ENCODE measurements around the gene TRRAP. TPM values are rescaled to one million over a fixed set of nuclear protein-coding genes. Genes with fewer than 3 reads are reported as not detected.

Gene TRRAP
- total RNA-seq, 2 donors from 2014 or later: 57.9 to 78.3 TPM

DNA sequence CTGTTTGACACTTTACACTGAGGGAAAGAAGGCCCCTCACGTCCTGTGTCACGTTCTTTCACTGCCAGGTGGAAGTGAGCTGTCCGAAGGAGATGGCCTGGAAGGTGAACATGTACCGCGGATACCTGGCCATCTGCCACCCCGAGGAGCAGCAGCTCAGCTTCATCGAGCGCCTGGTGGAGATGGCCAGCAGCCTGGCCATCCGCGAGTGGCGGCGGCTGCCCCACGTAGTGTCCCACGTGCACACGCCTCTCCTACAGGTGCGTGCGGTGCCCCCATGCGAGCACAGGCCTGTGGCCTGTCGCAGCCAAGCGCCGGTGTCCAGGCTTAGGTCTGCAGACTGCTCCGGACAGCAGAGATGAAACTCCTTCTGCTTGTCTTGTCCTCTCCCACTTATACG, 103.4 kb downstream of the TRRAP start:
- Mint-ChIP-seq H3K4me1 (ENCODE audit: low read depth in 2 of 2) (peaks cover 0 to 3% of the 10 kb centered on the region in 2 donors), H3K9me3 (peaks cover 5% of the 10 kb centered on the region), H3K27ac (peak overlapping the region in 1 of 2 donors; percentile 23), H3K4me3 (no peak overlapping the region), H3K27me3 (no peaks in the 10 kb centered on the region), H3K36me3 (peaks cover 48% of the 10 kb centered on the region)
- ATAC-seq: no peak
- no peak for DNase-seq (ENCODE audit: low spot score)

DNA sequence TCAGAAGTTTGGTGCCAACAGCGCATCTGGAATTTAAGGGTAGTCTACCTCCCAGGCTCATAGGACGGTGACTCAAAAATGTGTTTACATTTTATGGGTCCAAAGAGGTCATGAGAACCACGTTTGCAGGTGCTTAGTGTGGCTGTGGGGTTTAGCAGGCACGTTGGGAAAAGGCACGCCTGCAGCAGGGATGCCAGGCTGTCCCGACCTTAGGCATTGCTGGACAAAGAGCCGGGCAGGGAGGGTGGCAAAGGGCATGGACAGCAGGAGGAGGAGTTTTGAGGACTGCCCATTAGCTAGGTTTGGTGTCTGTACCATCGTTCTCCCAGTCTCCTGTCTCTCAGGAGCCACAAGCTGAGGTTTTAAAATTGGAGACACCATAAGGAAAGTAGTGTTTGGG, 104.4 kb downstream of the TRRAP start:
- Mint-ChIP-seq H3K27ac (peak overlapping the region in 1 of 2 donors; percentile 23), H3K9me3 (peaks cover 5% of the 10 kb centered on the region), H3K36me3 (peaks cover 57% of the 10 kb centered on the region), H3K4me3 (no peak overlapping the region), H3K27me3 (no peaks in the 10 kb centered on the region), H3K4me1 (ENCODE audit: low read depth in 2 of 2) (peaks cover 0 to 3% of the 10 kb centered on the region in 2 donors)
- DNase-seq (ENCODE audit: low spot score) (no peak), ATAC-seq (no peak)

DNA sequence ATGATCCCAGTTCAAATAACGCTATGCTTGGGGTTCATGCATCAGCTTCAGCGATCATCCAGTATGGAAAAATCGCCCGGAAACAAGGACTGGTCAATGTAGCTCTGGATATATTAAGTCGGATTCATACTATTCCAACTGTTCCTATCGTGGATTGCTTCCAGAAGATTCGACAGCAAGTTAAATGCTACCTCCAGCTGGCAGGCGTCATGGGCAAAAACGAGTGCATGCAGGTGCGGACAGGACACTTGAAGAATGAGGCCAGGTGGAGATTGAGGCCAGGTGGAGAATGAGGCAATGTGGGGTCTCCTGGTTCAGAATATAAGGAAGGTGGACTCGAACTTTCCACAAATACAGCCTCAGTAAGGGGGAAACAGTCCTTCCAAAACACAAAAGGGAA, 105.8 kb downstream of the TRRAP start:
- Mint-ChIP-seq H3K4me1 (ENCODE audit: low read depth in 2 of 2) (peaks cover 0 to 3% of the 10 kb centered on the region in 2 donors), H3K27me3 (no peaks in the 10 kb centered on the region), H3K4me3 (no peak overlapping the region), H3K9me3 (peaks cover 5% of the 10 kb centered on the region), H3K27ac (no peak overlapping the region), H3K36me3 (peaks cover 64% of the 10 kb centered on the region)
- DNase-seq (ENCODE audit: low spot score) (no peak), ATAC-seq (no peak)

DNA sequence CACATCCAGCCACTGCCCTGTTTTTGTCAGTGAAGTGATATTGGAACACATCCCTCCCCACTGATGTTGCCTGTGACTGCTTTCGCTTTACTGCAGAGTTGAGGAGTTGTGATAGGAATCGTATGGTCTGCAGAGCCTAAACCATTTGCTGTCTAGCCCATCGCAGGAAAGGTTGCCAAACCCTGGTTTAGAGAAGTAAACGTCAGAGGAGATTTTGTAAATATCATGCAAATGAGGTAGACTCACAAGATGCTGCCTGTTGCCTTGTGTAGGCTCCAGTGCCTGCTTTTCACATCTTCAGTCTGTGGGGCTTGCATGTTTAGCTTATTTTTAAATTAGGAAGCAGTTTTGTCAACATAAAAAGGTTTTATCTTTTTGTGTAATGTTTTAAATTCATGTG, 107.1 kb downstream of the TRRAP start:
- Mint-ChIP-seq H3K27ac (no peak overlapping the region), H3K4me3 (no peak overlapping the region), H3K4me1 (ENCODE audit: low read depth in 2 of 2) (peaks cover 0 to 3% of the 10 kb centered on the region in 2 donors), H3K36me3 (peaks cover 57% of the 10 kb centered on the region), H3K27me3 (no peaks in the 10 kb centered on the region), H3K9me3 (peaks cover 5% of the 10 kb centered on the region)
- ATAC-seq (no peak), DNase-seq (ENCODE audit: low spot score) (no peak)

DNA sequence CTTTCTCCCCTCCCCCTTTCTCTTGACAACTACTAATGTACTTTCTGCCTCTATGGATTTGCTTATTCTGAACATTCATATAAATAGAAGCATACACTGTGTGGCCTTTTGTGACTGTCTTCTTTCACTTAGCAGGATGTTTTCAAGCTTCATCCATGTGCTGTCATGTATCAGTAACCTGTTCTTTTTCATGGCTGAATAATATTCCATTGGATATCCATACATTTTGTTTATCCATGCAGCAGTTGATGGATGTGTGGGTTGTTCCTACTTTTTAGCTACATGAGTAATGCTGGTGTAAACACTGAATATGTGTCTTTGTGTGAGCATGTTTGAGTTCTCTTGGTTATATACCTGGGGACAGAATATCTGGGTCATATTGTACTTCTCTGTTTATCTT, 107.6 kb downstream of the TRRAP start:
- H3K9me3 Mint-ChIP-seq: peaks cover 5% of the 10 kb centered on the region
- H3K4me3 Mint-ChIP-seq: no peak overlapping the region
- no peaks in the 10 kb centered on the region for H3K27me3 Mint-ChIP-seq
- H3K27ac Mint-ChIP-seq: no peak overlapping the region
- peaks cover 57% of the 10 kb centered on the region for H3K36me3 Mint-ChIP-seq
- DNase-seq (ENCODE audit: low spot score): no peak
- ATAC-seq: no peak
- peaks cover 0 to 3% of the 10 kb centered on the region in 2 donors for H3K4me1 Mint-ChIP-seq (ENCODE audit: low read depth in 2 of 2)

DNA sequence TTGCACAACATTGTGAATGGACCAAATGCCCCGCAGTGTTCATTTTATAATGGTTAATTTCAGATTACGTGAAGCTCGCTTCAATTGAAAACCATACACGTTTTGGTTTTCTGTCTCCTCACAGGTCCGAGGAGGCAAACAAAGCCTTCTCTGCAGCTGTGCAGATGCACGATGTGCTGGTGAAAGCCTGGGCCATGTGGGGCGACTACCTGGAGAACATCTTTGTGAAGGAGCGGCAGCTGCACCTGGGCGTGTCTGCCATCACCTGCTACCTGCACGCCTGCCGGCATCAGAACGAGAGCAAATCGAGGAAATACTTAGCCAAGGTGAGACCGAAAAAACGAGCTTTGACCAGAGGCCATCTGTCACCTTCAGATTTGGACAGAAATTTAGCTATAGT, 110.3 kb downstream of the TRRAP start:
- Mint-ChIP-seq H3K4me1 (ENCODE audit: low read depth in 2 of 2) (peaks cover 0 to 3% of the 10 kb centered on the region in 2 donors), H3K4me3 (no peak overlapping the region), H3K27me3 (no peaks in the 10 kb centered on the region), H3K9me3 (peaks cover 5% of the 10 kb centered on the region), H3K36me3 (peaks cover 63% of the 10 kb centered on the region), H3K27ac (no peak overlapping the region)
- DNase-seq (ENCODE audit: low spot score) (no peak), ATAC-seq (no peak)

DNA sequence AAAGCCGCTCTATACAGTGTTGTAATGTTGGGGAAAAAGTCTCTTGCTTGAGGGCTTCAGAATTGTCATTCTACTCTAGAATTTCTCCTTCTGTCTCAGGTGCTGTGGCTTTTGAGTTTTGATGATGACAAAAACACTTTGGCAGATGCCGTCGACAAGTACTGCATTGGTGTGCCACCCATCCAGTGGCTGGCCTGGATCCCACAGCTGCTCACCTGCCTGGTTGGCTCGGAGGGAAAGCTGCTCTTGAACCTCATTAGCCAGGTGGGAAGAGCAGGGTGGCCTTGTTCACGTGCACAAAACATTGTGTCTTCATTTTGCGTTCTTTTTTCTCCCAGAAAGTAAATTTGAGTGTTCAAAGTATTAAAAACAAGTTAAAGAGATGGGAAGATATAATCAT, 112.0 kb downstream of the TRRAP start:
- no peak overlapping the region for H3K4me3 Mint-ChIP-seq
- ATAC-seq (no peak), DNase-seq (ENCODE audit: low spot score) (no peak)
- peaks cover 48% of the 10 kb centered on the region for H3K36me3 Mint-ChIP-seq
- no peak overlapping the region for H3K27ac Mint-ChIP-seq
- H3K9me3 Mint-ChIP-seq: peaks cover 5% of the 10 kb centered on the region
- H3K4me1 Mint-ChIP-seq (ENCODE audit: low read depth in 2 of 2): peaks cover 0 to 3% of the 10 kb centered on the region in 2 donors
- no peaks in the 10 kb centered on the region for H3K27me3 Mint-ChIP-seq

DNA sequence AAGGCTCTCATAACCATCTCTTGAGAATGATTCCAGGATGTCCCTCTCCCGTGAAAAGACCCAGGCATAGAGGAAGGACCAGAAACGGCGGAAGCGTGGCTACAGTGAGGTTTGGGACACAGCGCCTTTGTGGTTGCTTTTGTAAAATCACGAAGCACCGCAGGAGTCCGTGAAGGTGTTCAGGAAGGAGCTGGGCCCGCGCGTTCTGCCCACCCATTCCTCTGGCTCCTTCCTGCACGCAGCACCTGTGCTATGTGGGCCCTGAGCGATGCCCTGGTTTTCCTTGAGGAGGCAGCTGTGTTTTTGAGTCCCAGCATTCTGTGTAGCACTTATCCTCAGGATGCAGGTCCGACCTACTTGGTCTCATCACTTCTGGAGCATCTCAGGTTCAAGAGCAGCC, 112.8 kb downstream of the TRRAP start:
- Mint-ChIP-seq H3K9me3 (no peaks in the 10 kb centered on the region), H3K36me3 (peaks cover 47% of the 10 kb centered on the region), H3K27ac (no peak overlapping the region), H3K4me3 (no peak overlapping the region), H3K27me3 (no peaks in the 10 kb centered on the region), H3K4me1 (ENCODE audit: low read depth in 2 of 2) (peaks cover 7 to 8% of the 10 kb centered on the region in 2 donors)
- ATAC-seq (no peak), DNase-seq (ENCODE audit: low spot score) (no peak)

DNA sequence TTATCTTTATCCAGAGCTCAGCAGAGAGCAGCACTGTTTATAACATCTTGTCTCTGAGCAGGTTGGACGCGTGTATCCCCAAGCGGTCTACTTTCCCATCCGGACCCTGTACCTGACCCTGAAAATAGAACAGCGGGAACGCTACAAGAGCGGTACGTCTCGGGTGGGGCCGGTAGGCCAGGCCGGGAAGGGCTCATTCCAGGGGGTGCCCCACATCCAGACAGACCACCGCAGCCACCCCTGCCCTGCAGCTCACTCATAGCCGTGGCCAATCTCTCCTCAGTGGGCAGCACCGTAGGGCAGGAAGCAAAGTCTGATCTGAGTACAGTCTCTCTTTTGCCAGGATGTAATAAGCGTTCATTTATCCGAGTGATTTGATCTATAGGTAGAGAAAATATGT, 113.7 kb downstream of the TRRAP start:
- Mint-ChIP-seq H3K27me3 (no peaks in the 10 kb centered on the region), H3K27ac (no peak overlapping the region), H3K36me3 (peaks cover 39% of the 10 kb centered on the region)

DNA sequence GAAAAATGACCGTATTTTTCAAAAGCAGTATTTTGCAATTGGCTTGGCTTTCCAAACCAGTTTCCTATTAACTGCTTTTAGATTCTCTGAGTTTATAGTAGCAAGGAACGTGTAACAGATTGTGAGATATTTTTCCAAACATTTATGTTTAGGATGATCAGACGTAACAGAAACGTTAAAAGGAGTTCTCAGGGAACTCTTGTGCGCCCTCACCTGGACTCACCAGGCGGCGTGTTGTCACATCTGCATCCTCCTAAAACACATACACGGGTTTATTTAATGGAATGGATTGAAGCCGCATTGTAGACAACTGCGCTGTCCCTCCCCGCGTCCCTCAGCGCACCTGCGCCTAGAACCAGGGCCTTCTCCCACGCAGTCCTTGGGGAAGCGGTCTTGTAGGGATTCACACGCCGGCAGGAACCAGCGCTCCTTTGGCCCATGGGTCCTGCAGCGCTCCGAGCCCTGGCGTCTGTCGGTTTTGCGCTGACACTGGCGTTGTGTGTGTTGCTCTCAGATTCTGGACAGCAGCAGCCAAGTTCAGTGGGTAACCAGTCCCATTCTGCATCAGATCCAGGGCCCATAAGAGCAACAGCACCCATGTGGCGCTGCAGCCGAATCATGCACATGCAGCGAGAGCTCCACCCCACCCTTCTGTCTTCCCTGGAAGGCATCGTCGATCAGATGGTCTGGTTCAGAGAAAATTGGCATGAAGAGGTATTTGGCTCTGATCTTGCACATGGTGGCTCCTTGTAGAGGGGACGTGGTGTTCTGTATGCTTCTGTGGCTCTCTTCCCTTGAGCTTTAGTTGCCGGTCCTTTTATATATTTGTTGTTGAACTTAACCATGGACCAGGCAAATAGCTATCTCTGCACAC, 114.9 kb downstream of the TRRAP start:
- no peak overlapping the region for H3K27ac Mint-ChIP-seq
- no peaks in the 10 kb centered on the region for H3K9me3 Mint-ChIP-seq
- peaks cover 27% of the 10 kb centered on the region for H3K36me3 Mint-ChIP-seq
- DNase-seq (ENCODE audit: low spot score) (no peak), ATAC-seq (no peak)
- H3K4me3 Mint-ChIP-seq: no peak overlapping the region
- H3K27me3 Mint-ChIP-seq: no peaks in the 10 kb centered on the region
- H3K4me1 Mint-ChIP-seq (ENCODE audit: low read depth in 2 of 2): peaks cover 8 to 9% of the 10 kb centered on the region in 2 donors

More for the DNA sequence above, 113.7 kb downstream of the TRRAP start:
- H3K4me1 Mint-ChIP-seq (ENCODE audit: low read depth in 2 of 2): peaks cover 8 to 9% of the 10 kb centered on the region in 2 donors
- no peak overlapping the region for H3K4me3 Mint-ChIP-seq
- DNase-seq (ENCODE audit: low spot score) (no peak), ATAC-seq (peak in 1 of 2 donors; percentile 41)
- H3K9me3 Mint-ChIP-seq: no peaks in the 10 kb centered on the region

DNA sequence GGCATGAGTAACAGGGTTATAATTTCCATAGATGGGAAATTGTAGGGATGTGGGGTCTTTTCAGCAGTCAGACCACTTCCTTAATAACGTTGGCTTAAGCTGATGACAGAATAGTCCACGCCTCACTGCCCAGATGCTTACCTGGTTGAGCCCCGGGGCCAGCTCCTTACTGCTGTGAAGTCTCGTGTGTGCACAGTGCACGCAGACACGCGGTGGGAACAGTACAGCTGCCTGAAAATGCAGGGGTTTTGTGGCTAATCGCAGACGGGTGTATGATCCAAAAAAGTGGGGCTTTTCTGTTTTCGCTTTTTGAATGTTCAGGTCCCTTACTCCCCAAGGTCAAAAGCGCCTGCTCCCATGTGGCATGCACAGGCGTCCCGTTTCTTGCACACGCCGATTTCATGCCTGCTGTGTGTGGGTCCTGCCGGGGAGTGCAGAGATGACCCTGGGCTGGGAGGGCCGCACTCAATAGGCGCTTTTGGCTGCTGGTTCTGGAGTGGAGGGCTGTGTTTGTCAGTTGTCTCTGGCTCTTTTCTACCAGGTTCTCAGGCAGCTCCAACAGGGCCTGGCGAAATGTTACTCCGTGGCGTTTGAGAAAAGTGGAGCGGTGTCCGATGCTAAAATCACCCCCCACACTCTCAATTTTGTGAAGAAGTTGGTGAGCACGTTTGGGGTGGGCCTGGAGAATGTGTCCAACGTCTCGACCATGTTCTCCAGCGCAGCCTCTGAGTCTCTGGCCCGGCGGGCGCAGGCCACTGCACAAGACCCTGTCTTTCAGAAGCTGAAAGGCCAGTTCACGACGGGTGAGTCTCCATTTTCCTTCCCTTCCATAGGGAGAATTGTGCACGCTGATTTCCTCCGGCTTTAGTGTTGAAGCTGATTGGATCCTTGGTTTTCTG, 116.0 kb downstream of the TRRAP start:
- DNase-seq (ENCODE audit: low spot score) (no peak), ATAC-seq (no peak)
- H3K36me3 Mint-ChIP-seq: peaks cover 26% of the 10 kb centered on the region
- no peak overlapping the region for H3K27ac Mint-ChIP-seq
- no peaks in the 10 kb centered on the region for H3K27me3 Mint-ChIP-seq
- no peak overlapping the region for H3K4me3 Mint-ChIP-seq
- peaks cover 8 to 9% of the 10 kb centered on the region in 2 donors for H3K4me1 Mint-ChIP-seq (ENCODE audit: low read depth in 2 of 2)
- H3K9me3 Mint-ChIP-seq: no peaks in the 10 kb centered on the region

DNA sequence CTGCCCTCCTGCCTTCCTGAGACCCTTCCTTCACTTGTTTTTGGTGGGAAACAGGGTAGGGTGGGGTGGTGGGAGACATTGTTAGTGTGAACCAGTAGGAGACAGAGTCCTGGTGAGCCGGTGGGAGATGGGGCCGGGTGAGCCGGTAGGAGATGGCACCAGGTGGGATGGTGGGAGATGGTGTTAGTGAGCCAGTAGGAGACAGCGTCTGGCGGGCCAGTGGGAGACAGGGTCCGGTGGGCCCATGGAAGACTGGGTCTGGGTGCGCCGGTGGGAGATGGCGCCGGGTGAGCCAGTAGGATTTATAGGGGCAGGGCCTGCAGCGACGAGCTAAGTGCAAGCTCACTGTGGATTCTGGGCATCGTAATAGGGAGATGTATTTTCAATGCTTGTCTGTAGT, 116.8 kb downstream of the TRRAP start:
- no peaks in the 10 kb centered on the region for H3K27me3 Mint-ChIP-seq
- no peak overlapping the region for H3K27ac Mint-ChIP-seq
- H3K36me3 Mint-ChIP-seq: peaks cover 26% of the 10 kb centered on the region
- H3K4me3 Mint-ChIP-seq: no peak overlapping the region
- DNase-seq (ENCODE audit: low spot score) (no peak), ATAC-seq (peak in 1 of 2 donors; percentile 40)
- H3K4me1 Mint-ChIP-seq (ENCODE audit: low read depth in 2 of 2): peaks cover 8 to 9% of the 10 kb centered on the region in 2 donors
- H3K9me3 Mint-ChIP-seq: no peaks in the 10 kb centered on the region

DNA sequence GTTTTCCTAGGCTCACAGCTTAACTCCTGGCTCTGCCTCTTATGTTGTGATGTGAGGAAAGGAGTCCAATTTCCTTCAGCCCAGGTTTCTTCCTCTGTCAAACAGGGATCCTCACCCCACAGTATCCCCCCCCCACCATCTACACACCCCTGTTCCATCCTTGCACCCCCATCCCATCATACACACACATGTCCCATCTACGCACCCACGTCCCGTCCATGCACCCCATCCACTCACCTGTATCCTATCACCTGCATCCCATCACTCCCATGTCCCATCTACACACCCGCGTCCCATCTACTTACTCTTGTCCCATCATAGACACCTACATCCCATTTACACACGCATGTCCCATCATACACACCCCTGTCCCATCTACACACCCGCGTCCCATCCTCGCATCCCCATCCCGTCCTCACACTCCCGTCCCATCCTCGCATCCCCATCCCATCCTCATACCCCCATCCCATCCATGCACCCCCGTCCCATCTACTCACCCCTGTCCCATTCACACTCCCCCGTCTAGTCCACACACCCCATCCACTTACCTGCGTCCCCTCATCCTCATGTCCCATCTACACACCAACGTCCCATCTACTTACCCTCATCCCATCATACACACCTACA, 117.3 kb downstream of the TRRAP start:
- Mint-ChIP-seq H3K4me3 (no peak overlapping the region), H3K27ac (no peak overlapping the region), H3K27me3 (no peaks in the 10 kb centered on the region), H3K36me3 (peaks cover 26% of the 10 kb centered on the region), H3K9me3 (no peaks in the 10 kb centered on the region), H3K4me1 (ENCODE audit: low read depth in 2 of 2) (peaks cover 8 to 9% of the 10 kb centered on the region in 2 donors)
- ATAC-seq (peak in 1 of 2 donors; percentile 8), DNase-seq (ENCODE audit: low spot score) (no peak)
